ENCODE results near the gene CMPK2.
"Not testable (repeated sequence)": the region's sequence is repeated elsewhere in the genome, so short reads cannot be mapped to it uniquely, and the experiment has no call there.

CMPK2 gene

GRCh38 chr2:6865346-6866274 lies at the start of gene CMPK2:
CMPK2 (minus strand) TSS chr2:6865907; CDS start chr2:6865696, 211 bp downstream.
- no peak for DNase-seq (ENCODE audit: low read depth in 2 of 2)

- no peak for DNase-seq (ENCODE audit: low read depth in 2 of 2)
Observed at GRCh38 chr2:6915399-6915798, 49.7 kb upstream of the CMPK2 start.

GRCh38 chr2:6914828-6915227 lies 49.1 kb upstream of the CMPK2 start:
- no peak for DNase-seq (ENCODE audit: low read depth in 2 of 2)

GRCh38 chr2:6913415-6914157 lies 47.9 kb upstream of the CMPK2 start:
- no peak for DNase-seq (ENCODE audit: low read depth in 2 of 2)

- no peak for DNase-seq (ENCODE audit: low read depth in 2 of 2)
Observed at GRCh38 chr2:6911721-6912120, 46.0 kb upstream of the CMPK2 start.

GRCh38 chr2:6909431-6910385 lies 44.0 kb upstream of the CMPK2 start:
- DNase-seq (ENCODE audit: low read depth in 2 of 2): no peak

- no peak for DNase-seq (ENCODE audit: low read depth in 2 of 2)
Observed at GRCh38 chr2:6908291-6908690, 42.6 kb upstream of the CMPK2 start.

- no peak for DNase-seq (ENCODE audit: low read depth in 2 of 2)
Observed at GRCh38 chr2:6906165-6906741, 40.5 kb upstream of the CMPK2 start.

- no peak for DNase-seq (ENCODE audit: low read depth in 2 of 2)
Observed at GRCh38 chr2:6905668-6906067, 40.0 kb upstream of the CMPK2 start.

GRCh38 chr2:6902581-6902980 lies 36.9 kb upstream of the CMPK2 start:
- DNase-seq (ENCODE audit: low read depth in 2 of 2): not testable (repeated sequence)

GRCh38 chr2:6896930-6897759 lies 31.4 kb upstream of the CMPK2 start:
- no peak for DNase-seq (ENCODE audit: low read depth in 2 of 2)

GRCh38 chr2:6893876-6894482 lies 28.3 kb upstream of the CMPK2 start:
- no peak for DNase-seq (ENCODE audit: low read depth in 2 of 2)

GRCh38 chr2:6888724-6889123 lies 23.0 kb upstream of the CMPK2 start:
- no peak for DNase-seq (ENCODE audit: low read depth in 2 of 2)

- DNase-seq (ENCODE audit: low read depth in 2 of 2): no peak
Observed at GRCh38 chr2:6887751-6888192, 22.1 kb upstream of the CMPK2 start.

- no peak for DNase-seq (ENCODE audit: low read depth in 2 of 2)
Observed at GRCh38 chr2:6885968-6886367, 20.3 kb upstream of the CMPK2 start.

- DNase-seq (ENCODE audit: low read depth in 2 of 2): no peak
Observed at GRCh38 chr2:6885551-6885950, 19.8 kb upstream of the CMPK2 start.

- no peak for DNase-seq (ENCODE audit: low read depth in 2 of 2)
Observed at GRCh38 chr2:6883448-6884122, 17.9 kb upstream of the CMPK2 start.

GRCh38 chr2:6881516-6881915 lies 15.8 kb upstream of the CMPK2 start:
- DNase-seq (ENCODE audit: low read depth in 2 of 2): no peak

GRCh38 chr2:6881046-6881445 lies 15.3 kb upstream of the CMPK2 start:
- no peak for DNase-seq (ENCODE audit: low read depth in 2 of 2)
